GM21367 (cell line): ENCODE results near the gene SYNPO.

Source experiments
- ATAC-seq: cut with Tn5 transposase; IDR thresholded peaks from one replicate; pipeline ENCODE4 v1.9.1; 2021; ENCODE audit not compliant: unreplicated experiment

The SYNPO gene, protein sequence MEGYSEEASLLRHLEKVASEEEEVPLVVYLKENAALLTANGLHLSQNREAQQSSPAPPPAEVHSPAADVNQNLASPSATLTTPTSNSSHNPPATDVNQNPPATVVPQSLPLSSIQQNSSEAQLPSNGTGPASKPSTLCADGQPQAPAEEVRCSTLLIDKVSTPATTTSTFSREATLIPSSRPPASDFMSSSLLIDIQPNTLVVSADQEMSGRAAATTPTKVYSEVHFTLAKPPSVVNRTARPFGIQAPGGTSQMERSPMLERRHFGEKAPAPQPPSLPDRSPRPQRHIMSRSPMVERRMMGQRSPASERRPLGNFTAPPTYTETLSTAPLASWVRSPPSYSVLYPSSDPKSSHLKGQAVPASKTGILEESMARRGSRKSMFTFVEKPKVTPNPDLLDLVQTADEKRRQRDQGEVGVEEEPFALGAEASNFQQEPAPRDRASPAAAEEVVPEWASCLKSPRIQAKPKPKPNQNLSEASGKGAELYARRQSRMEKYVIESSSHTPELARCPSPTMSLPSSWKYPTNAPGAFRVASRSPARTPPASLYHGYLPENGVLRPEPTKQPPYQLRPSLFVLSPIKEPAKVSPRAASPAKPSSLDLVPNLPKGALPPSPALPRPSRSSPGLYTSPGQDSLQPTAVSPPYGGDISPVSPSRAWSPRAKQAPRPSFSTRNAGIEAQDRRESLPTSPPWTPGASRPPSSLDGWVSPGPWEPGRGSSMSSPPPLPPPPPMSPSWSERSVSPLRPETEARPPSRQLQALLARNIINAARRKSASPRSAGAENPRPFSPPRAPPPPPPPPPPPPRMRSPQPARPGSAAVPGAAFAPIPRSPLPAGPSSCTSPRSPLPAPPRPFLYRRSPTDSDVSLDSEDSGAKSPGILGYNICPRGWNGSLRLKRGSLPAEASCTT

DNA sequence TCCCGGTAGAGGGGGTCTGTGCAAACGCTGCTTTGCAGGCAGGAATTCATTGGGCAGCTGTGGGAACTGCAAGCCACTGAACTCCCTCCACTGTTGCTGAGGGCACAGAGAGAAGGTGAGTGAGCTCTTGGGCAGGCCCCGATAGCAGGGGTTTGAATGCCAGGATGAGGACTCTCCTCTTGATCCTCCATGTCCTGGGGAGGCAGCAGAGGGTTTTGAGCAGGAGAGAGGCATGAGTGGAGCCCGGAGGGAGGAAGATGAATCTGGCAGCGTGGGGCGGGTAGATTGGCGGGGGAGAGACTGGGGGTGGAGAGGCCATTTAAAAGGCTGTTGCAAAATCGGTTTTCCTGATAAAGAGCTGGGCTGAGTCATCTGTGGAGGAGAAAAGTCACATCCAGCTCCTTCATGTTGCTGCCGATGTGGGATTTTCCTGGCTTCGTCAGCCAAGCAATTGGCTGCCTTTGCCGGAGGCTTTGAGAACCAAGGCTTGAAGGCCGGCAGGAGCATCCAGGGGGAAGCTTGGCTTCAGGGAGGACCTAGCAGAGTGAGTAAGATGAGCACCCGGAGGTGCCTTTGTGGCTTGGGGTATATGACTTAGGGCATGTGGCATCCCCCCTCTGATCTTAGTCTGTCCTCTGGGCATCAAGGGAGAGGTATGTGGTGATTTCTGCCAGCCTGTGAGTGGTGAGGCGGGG lies at the start of gene SYNPO:
Gene SYNPO (plus strand): TSS at position 350 of the 695 bp plus-strand sequence. CDS start 7,616 bp downstream, outside the sequence.
- ATAC-seq, result no peak

DNA sequence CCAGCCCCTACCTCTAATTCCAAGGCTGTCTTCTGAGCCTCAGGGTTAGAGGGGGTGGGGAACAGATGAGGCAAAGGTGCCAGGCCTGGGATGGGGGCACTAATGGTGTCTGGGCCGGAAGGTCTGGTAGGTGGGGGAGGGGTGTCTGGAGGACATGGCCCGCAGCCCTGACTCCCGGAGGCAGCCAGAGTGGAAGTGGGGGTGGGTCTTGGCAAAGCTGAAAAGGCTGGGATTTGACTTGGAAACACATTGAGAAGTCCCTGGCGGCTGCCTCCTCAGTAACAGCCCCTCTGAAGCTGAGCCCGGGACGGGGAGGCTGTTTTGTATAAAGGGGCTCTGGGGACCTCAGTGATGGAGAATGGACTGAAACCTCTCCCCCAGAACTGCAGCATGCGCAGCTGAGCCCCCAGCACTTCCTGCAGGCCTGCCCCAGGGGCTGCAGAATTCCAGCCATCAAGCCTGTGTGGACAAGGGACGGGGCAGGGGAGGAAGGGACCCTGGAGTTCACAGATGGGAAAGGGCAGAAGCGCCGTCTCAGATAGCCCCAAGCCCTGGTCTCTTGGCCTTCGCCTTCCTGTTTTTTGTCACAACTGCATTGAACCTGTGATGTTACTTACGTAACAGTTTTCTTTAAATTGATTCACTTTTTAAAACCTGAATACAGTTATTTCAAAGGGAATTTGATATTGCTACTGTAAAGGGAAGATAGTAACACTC lies 49.3 kb upstream of the SYNPO start:
- no peak for ATAC-seq

DNA sequence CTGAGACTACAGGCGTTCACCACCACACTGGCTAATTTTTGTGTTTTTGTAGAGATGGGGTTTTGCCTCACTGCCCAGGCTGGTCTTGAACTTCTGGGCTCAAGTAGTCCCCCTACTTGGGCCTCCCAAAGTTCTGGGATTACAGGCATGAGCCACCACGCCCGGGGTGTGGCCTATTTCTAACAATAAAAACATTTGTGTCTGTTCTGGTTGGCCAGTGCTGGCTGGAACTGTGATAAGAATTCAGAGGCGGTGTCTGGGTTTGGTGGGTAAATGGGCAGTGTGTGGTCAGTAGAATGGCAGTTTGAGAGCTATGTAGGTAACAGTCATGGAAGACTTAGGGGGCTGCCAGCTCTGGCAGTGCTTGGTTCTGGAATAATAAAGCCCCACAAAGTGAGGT lies 46.9 kb upstream of the SYNPO start:
- no peak for ATAC-seq

DNA sequence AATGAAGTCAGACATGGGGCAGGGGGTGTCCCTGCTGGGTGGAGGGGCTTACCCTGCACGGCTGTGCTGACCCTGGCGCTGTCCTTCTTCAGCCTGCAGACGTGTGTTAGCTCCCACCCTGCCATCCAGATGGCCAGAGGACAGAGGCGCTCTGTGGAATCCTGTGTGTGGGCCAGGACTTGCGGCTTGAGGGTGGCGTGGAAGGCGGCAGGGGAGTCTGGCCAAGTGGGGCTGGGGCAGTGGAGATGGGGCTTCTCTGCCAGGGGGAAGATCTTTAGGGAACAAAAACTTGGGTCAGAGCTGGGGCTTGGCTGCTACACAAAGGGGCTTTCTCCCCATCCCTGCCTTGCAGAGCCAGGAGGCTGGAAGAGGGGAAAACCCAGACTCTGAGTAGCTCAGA lies 46.5 kb upstream of the SYNPO start:
- no peak for ATAC-seq

DNA sequence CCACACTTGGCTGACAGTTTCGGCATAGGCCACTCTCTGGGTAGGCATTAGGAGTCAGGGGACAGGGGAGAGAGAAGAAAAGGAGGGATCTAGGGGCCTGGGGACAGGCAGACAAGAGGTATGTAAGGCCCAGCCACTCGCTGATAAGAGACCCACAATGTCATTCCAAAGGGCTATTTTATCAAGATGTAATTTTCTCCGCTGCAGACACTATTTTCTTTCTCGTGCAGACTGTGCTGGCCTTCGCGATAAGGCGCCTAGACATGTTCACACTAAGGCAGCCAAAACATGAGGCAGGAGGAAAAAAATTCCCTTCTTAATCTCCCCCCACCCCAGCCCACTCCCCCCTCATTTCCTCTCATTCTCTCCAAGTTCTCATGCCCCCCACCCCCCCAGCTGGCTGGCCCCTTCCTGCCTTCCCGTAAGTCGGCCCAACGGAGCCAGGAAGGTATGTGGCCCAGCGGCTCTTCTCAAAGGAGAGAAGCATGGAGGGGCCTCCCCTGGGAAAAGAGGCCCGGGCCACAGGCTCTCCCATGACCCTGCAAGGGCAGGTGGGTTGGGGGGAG lies 44.9 kb upstream of the SYNPO start:
- no peak for ATAC-seq

DNA sequence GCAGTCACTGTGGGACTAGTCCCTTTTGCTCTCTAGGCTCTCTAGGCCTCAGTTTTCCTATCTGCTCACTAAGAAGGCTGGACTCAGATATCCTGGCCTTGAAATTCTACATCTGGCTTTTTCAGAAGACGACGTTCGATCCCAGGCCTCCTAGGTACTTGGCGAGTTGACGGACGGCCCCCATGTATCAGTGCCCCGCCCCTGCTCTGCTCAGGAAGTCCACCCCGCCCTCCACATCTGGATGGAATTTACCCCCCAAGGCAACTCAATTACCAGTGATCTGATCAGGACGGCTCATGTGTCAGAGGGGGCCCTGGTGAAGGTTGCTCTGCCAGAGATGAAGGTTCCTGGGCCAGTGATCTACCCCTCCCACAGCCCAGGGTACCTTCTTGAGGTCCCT lies 44.1 kb upstream of the SYNPO start:
- no peak for ATAC-seq

DNA sequence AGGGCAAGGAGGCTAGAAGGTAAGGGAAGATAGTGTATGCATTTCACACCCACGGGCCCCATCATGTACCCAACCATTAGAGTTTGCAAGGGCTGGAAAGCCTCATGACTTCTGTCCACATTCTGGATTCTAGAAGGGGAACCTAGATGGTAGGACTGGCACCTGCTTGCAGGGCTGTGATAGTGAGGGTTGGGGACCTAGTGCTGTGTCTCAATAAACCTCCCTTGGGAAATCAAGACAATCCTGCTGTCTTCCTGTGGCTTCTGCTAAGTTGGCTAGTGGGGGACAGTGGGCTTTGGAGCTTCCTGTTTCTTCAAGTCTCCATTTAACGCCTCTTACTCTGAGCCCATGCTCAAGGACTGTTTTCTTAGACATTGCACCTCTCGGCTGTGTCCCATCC lies 43.6 kb upstream of the SYNPO start:
- ATAC-seq, result no peak

DNA sequence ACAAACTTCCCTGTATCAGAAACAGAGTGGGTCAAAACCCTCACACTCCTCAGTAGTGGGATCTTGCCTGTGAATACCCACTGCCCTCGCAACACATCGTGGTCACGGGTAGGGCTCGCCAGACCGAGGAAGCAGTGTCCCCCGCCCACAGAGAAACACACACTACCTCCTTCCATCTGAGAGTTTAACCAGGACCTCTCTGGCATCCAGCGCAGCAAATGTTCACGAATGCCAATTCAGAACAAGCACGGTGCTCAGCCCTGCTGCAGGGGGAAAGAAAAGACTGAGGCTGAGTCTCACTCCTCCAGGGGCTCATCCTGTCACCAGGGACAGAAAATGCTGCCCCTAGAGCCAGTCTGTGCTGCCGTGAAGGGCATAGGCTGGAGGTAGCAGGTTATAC lies 42.5 kb upstream of the SYNPO start:
- no peak for ATAC-seq

DNA sequence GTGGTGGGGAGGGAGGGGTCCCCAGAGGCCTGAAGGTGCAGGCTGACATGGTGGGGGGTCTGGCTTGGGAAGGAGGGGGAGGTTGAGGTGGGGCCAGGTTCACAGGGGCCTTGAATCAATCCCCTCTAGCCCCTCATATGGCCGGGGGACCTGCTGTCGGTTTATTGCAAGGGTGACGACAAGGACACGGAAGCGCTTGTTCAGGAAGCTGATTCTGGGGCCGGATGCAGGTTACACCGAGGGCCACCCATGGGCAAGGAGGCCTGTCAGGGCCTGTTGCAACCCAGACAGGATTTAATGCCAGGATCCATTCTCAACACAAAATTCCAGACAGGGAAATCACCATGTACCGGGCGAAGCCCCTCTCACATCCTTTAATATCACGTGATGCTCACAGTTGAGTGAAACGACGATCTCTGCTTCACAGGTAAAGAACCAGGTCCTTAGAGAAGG lies 41.6 kb upstream of the SYNPO start:
- no peak for ATAC-seq

DNA sequence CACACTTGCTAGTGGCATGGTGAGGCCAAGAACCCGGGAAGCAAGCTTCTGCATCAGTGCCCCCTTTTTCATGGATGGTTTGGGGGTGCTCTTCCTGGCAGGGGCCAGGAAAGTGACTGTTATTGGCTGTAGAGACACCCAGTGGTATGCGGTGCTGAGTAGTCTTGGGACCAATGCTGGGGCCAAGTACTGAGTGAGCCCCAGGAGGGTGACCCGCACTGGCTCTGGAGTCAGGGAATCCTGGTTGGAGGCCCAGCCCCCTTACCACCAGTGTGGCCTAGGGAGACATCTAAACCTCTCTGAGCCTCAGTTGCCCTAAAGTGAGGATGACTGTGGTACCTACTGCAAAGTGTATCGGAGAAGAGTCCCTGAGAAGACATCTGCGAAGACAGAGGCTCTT lies 41.2 kb upstream of the SYNPO start:
- ATAC-seq, result no peak

DNA sequence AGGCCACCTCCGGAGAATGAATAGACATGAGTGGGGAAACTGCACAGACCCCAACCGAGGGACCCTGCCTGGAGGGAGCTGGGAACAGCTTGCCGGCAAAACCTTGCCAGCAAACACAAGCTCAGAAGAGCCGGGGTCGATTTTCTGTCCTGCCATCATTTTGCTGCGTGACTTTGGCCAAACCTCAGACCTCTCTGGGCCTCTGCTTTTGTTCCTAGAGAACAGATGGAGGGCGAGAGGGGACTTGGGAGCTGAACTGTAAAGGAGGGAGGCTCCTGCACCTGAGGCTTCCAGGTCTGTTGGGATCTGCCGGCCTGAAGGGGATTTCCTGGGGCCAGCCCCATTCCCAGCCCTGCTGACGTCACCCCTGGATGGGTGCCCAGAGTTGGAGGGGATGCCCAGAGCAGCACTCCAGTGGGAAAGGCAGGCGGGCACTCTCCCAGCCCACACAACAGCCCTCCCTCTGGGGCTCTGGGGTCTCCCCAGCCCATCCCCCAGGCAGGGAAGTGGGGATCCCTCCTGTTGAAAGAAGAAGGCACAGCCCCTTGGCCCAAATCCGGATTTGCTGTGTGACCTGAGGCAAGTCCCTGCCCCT lies 40.4 kb upstream of the SYNPO start:
- ATAC-seq, result no peak

DNA sequence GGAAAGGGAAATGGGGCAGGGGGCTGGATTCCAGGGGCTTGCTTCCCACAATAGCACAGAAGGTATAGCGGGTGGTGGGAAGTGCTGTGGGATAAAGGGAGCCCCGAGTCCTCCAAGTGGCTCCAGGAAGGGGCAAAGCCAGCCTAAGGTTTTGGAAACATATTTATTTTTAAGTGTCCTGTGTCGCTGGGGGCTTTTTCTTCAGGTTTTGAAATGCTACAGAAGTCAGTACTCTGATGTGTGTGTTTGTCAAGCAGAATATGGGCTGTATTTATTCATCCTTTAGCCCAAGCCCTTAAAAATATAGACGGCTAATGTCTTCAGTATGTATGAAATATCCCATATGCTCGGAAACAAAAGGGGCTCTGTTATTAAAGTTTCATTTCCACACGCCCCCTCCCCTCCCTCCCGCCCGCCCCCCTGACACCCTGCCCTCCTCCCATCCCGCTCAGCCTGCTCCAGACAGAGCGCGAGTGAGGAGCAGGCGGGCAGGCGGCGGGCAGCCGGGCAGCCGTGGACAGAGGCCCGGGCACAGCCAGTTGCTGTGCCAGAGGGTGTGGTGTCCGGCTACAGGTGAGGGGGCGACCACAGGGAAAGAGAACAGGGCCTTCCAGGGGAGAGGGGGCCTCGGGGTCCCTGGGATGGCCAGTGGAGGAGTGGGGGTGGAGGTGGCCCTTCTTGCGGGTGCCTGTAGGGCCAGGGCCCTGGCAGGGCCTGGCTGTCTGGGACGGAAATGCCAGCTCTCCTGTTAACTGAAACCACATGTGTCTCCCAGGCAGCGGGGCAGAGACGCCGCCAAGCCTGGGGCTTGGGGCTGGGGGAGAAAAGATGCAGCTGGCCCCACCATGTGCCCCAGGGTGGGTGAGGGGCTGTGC lies 39.6 kb upstream of the SYNPO start:
- no peak for ATAC-seq

DNA sequence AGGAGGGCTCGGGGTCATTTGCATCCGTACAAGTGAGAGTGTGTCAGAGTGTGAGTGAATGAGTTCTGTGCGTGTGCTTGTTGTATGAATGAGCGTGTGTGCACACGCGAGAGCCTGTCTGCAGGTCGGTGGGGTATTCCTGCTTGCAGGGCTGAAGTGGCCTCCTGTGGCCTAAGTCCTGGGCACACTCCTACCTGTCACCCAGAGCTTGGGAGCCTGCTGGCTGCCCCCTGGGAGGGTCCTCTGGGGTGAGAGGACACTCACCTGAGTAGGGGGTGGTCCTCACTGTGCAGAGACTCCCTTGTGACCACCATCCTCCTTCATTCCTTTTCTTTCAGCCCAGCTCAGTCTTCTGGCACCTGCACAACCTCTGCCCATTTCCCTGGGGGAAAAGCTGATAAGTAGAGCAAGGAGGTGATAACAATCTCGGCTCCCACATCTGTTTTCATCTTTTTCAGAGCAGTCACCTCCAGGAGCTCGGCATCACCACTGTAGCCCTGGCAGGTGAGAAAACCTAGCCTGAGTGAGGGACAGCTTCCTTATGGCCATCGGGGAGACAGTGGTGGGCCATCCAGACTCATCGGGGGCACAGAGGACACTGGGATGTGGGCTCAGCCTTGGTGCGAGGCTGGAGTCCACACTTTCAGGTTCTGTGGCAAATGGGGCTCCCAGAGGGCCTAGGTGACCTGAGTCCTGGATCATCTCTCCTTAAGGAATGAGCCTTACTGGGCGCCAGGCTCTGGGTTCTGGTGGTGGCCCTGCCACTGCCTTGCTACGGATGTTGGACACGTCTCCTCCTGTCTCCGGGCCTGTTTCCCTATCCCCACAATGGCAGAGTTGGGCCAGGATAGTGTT lies 38.7 kb upstream of the SYNPO start:
- no peak for ATAC-seq

DNA sequence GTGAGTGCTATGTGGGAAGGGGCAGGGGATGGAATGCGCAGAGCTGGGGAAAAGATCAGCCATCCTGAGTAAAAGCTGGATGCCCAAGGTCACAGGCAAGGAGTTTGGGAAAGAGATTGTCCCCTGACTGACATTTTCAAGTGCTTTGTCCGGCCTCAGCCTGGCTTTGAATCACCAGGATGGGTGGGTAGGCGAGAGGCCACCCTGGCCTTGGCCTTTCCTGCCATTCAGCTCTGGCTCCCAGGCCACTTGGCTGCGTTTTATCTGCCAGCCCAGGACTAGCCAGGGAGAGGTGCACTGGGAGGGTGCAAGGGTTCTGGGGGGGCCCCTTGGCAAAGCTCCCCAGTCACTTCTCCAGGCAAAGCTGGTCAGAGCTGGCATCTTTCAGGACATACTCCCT lies 37.4 kb upstream of the SYNPO start:
- no peak for ATAC-seq

DNA sequence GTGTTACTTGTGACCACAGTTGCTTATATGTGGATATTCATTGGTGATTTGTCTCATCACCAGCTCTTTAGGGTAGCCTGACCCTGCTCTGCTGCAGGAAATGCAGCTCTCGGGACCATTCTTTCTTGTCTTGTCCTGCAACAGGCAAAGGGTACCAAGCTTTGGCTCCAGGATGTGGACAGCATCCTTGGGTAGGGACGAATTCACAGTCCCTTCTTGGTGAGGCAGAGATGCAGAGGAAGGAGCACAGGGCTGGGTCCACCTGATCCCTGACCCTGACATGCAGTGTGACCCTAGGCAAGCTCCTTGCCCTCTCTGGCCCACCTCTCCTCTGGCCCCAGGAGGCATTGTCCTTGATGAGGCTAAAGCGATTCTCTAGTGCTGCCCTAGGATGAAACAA lies 37.0 kb upstream of the SYNPO start:
- ATAC-seq, result no peak

DNA sequence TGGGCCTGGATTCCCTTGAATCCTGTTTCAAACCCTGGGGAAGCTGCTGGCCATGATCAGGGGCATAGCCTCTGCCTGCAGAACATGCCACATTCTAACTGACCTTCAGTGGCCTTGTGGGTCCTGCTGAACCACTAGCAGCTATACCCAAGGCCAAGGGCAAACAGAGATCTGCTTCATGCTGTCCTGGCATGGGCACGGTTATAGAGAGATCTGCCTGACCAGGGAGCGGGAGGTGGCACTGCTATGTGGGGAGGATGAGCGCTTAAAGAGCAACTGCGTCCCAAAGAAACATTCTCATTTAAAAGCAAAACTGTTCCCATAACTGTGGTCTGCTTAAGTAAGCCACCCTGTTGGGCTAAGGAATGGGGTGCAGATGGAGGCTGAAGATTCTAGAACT lies 36.5 kb upstream of the SYNPO start:
- no peak for ATAC-seq

DNA sequence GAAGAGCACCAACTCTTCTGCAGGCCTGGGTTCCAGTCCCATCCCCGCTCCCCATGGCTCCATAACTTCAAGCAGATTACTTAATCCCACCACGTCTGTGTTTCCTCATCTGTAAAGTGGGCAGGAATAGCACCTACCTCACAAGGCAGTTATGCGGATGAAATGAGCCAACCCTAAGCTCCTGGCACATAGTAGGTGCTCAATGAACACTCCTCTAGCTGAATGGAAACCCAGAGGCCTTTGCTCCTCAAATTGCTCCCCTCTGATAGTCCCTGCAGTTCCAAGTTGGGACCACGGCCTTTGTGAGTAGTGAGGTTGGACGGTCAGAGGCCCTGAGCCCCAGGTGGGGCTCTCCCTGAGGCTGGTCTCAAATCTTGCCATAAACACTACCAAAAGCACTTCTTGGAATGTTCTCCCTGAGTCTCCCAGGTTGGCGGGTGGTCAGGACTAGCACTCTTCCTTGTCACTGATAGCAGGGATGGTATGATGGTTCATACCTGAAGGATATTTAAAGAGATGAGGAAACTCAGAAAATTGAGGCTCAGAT lies 35.5 kb upstream of the SYNPO start:
- no peak for ATAC-seq

DNA sequence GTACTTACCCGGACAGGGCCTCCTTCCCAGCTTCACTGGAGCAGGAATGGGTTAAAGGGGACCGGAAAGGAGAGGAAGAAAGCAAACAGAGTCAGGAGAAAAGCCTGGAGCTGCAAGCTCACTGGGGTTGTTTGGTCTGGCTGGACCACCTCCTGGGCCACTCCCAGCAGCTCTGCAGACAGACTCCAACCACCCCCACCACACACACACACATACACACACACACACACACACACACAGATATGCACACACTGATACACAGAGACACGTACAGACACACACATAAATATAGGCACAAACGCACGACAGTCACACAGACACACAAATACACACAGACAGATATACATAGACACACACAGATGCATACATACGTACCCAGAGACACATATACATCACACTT lies 34.9 kb upstream of the SYNPO start:
- ATAC-seq, result no peak
